GM21390 (cell line): ENCODE data around the gene EIF4G1.

Source experiments
- ATAC-seq: cut with Tn5 transposase; IDR thresholded peaks from one replicate; pipeline ENCODE4 v1.9.1; 2021; ENCODE audit not compliant: unreplicated experiment

EIF4G1 gene

DNA sequence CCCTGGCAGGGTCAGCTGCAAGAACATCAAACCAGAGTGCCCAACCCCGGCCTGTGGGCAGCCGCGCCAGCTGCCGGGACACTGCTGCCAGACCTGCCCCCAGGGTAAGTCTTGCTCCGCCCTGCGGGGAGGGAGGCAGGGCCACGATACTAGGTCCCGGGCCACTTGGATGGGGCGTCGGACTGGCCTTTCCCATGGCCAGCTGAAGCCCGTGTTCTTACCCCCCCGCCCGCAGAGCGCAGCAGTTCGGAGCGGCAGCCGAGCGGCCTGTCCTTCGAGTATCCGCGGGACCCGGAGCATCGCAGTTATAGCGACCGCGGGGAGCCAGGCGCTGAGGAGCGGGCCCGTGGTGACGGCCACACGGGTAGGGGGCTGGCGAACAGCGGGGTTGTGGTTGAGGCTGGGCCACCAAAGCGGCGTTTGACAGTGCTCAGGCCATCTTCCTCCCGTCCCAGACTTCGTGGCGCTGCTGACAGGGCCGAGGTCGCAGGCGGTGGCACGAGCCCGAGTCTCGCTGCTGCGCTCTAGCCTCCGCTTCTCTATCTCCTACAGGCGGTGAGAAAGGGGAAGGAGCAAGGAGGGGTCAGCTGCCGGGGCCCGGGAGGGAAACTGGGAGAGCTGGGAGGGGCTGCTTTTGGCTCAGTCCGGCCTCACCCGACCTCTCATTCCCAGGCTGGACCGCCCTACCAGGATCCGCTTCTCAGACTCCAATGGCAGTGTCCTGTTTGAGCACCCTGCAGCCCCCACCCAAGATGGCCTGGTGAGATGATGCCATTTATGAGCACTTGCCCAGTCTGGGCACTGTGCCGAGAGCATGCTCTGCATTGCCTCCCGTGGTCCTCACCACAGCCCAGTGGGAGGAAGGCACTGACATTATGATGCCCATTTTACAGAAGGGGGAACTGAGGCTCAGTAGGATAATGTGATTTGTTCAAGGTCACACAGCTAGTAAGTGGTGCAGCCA is 67.1 kb downstream of the EIF4G1 start:
- ATAC-seq: no peak

DNA sequence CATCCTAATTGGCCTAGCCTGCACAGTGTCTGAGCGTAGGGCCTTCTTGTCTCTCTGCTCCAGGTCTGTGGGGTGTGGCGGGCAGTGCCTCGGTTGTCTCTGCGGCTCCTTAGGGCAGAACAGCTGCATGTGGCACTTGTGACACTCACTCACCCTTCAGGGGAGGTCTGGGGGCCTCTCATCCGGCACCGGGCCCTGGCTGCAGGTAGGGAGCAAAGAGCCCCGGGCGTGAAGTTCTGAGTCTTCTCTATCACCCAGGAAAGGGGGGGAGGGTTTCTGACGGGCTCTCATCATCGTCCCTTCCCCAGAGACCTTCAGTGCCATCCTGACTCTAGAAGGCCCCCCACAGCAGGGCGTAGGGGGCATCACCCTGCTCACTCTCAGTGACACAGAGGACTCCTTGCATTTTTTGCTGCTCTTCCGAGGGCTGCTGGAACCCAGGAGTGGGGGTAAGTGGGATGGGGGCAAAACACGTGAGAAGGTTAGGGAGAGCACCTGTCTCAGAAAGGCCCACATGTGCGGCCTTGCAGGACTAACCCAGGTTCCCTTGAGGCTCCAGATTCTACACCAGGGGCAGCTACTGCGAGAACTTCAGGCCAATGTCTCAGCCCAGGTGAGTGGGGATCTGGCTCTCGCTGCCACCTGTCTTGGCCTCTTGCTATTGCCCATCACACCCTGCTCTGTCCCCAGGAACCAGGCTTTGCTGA is 68.1 kb downstream of the EIF4G1 start:
- ATAC-seq: no peak

DNA sequence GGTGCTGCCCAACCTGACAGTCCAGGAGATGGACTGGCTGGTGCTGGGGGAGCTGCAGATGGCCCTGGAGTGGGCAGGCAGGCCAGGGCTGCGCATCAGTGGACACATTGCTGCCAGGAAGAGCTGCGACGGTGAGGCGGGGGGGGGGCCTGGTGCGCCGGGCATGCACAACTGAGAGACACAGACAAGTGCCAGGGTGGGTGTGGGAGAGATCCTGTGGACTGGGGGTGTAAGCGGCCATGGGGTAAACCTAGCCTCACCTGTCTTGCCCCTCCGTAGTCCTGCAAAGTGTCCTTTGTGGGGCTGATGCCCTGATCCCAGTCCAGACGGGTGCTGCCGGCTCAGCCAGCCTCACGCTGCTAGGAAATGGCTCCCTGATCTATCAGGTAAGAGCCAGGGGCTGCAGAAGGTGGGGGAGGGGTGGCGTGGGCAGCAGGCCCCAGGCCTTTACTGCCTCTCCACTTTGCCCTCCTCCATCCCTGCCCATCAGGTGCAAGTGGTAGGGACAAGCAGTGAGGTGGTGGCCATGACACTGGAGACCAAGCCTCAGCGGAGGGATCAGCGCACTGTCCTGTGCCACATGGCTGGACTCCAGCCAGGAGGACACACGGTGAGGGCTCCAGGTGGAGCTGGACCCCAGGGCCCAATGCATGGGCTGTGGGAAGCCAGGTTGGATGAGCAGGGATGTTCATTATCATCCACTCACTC is 68.8 kb downstream of the EIF4G1 start:
- no peak for ATAC-seq

GRCh38 chr3:184384342-184384741 is 69.9 kb downstream of the EIF4G1 start:
- no peak for ATAC-seq
